ENCODE measurements around the gene NPAS2. TPM values are rescaled to one million over a fixed set of nuclear protein-coding genes. Genes with fewer than 3 reads are reported as not detected.
A peak's percentile ranks its signal among the peaks of the same experiment; 100 is the strongest.

NPAS2 gene, protein sequence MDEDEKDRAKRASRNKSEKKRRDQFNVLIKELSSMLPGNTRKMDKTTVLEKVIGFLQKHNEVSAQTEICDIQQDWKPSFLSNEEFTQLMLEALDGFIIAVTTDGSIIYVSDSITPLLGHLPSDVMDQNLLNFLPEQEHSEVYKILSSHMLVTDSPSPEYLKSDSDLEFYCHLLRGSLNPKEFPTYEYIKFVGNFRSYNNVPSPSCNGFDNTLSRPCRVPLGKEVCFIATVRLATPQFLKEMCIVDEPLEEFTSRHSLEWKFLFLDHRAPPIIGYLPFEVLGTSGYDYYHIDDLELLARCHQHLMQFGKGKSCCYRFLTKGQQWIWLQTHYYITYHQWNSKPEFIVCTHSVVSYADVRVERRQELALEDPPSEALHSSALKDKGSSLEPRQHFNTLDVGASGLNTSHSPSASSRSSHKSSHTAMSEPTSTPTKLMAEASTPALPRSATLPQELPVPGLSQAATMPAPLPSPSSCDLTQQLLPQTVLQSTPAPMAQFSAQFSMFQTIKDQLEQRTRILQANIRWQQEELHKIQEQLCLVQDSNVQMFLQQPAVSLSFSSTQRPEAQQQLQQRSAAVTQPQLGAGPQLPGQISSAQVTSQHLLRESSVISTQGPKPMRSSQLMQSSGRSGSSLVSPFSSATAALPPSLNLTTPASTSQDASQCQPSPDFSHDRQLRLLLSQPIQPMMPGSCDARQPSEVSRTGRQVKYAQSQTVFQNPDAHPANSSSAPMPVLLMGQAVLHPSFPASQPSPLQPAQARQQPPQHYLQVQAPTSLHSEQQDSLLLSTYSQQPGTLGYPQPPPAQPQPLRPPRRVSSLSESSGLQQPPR
- total RNA-seq = 10 to 100 TPM in 2 of 4 donors, 1 to 10 TPM in 2; 7.7 to 83.2 (median 15.1) TPM

DNA sequence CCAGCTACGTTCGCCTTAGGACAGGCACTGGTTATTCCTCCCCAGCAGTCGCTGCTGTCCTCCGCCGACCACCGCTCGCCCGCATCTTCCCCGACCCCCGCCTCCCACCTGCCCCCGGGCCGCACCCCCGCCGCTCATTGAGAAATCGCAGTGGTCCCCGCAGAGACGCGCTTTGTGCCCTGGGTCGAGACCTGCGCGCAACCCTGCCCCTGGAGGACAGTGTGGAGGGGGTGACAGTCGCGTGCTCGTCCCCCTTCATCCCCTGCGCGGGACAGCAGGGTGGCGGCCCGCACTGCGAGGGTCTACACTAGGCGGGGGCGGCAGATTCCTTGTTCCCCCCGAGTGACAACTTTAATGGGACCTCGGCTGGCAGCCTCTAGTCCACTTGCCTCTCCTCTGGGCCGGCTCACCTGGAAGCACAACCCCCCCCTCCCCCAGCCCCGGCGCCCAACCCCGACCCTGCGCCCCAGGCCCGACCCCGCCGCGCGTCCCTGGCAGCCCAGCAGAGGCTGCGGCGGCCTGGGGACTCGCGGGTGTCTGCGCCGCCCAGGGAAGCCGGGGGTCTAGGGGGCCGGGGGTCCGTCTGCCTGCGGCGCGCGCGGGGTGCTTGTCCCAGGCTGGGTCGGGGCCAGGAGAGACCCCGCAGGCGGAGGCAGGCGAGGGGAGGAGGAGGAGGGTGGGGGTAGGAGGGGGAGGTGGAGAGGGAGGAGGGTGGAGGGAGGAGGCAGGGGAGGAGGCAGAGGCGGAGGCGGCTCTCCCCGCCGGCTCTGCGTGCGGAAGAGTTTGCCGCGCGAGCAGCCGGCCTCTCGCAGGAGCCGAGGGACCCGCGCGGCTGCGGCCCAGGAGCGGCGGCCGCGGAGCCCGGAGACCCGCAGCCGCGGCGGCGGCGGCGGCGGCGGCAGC is at the start of gene NPAS2:
TSS of gene NPAS2 (plus strand) at position 770 of the 903 bp plus-strand sequence. CDS start 84,616 bp downstream, outside the sequence.
- H3K9me3 ChIP-seq = no peaks in the 10 kb centered on the region
- DNase-seq (ENCODE audit: low spot score in 2 of 2) = peak in 1 of 2 donors; percentile 15
- WGBS, 2 donors = 0 to 2% methylated on average over 25 to 84 of the region's 91 CpGs
- H3K4me1 ChIP-seq = peaks cover 0 to 19% (median 5%) of the 10 kb centered on the region in 4 donors
- peak within 1 kb of the TSS; percentile 54 to 87 (median 81) for H3K27ac ChIP-seq
- H3K4me3 ChIP-seq = peak within 1 kb of the TSS; percentile 39 to 67 (median 55)
- H3K27me3 ChIP-seq = peaks cover 0 to 20% of the 10 kb centered on the region in 2 donors
- no peaks in the 10 kb centered on the region for H3K36me3 ChIP-seq
- peak in 1 of 2 donors; percentile 13 for TF ChIP-seq POLR2A (IDR thresholded peaks at IDR 0.05)
- TF ChIP-seq, protein P1, sequence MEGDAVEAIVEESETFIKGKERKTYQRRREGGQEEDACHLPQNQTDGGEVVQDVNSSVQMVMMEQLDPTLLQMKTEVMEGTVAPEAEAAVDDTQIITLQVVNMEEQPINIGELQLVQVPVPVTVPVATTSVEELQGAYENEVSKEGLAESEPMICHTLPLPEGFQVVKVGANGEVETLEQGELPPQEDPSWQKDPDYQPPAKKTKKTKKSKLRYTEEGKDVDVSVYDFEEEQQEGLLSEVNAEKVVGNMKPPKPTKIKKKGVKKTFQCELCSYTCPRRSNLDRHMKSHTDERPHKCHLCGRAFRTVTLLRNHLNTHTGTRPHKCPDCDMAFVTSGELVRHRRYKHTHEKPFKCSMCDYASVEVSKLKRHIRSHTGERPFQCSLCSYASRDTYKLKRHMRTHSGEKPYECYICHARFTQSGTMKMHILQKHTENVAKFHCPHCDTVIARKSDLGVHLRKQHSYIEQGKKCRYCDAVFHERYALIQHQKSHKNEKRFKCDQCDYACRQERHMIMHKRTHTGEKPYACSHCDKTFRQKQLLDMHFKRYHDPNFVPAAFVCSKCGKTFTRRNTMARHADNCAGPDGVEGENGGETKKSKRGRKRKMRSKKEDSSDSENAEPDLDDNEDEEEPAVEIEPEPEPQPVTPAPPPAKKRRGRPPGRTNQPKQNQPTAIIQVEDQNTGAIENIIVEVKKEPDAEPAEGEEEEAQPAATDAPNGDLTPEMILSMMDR (IDR thresholded peaks at IDR 0.05) = no peak

DNA sequence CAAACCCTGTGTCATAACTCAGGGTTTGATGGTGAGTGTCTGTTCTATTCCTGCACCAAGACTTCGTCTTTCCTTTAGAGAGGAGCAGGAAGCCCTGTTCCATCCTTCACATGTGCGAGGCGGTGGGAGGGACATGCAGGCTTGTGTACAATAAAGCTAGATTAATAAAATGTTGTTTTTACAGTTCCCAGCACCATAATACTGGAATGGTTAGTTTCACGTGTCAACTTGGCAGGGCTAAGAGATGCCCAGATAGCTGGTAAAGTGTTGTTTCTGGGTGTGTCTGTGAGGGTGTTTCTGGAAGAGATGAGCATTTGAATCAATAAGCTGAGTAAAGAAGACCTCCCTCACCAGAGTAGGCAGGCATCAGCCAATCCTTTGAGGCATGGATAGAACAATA is 48.8 kb upstream of the NPAS2 start:
- WGBS, 2 donors = 88 to 90% methylated on average over 4 of the region's 4 CpGs
- no peak for TF ChIP-seq POLR2A (IDR thresholded peaks at IDR 0.05)
- no peak overlapping the region for H3K4me3 ChIP-seq

DNA sequence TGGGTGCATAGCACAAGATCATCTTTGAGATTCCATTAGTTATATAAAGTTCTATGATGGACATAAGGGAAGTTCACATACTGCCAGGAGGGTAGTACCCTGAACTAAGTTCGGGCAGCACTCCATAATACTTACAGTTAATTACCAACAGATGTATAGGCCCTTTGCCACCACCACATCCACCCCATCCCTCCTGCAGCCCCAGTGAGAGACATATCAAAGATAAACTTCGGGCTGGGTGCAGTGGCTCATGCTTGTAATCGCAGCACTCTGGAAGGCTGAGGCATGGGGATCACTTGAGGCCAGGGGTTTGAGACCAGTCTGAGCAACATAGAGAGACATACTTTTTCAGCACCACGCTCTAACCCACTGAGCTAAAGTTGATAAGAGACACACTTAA is 46.4 kb upstream of the NPAS2 start:
- H3K27me3 ChIP-seq = no peaks in the 10 kb centered on the region
- H3K27ac ChIP-seq = no peak overlapping the region
- DNase-seq (ENCODE audit: low spot score in 2 of 2) = no peak
- H3K36me3 ChIP-seq = no peaks in the 10 kb centered on the region
- H3K4me3 ChIP-seq = no peak overlapping the region
- no peaks in the 10 kb centered on the region for H3K9me3 ChIP-seq
- WGBS, 2 donors = 73 to 81% methylated on average over 4 of the region's 4 CpGs
- H3K4me1 ChIP-seq = no peaks in the 10 kb centered on the region
- TF ChIP-seq POLR2A (IDR thresholded peaks at IDR 0.05) = no peak
- TF ChIP-seq EP300 (IDR thresholded peaks at IDR 0.05) = no peak
- TF ChIP-seq, protein P1 (IDR thresholded peaks at IDR 0.05) = no peak

More for the DNA sequence above, 48.8 kb upstream of the NPAS2 start:
- no peak for DNase-seq (ENCODE audit: low spot score in 2 of 2)
- Histone ChIP-seq H3K27me3 (no peaks in the 10 kb centered on the region), H3K9me3 (no peaks in the 10 kb centered on the region), H3K36me3 (no peaks in the 10 kb centered on the region), H3K27ac (no peak overlapping the region), H3K4me1 (no peaks in the 10 kb centered on the region)

DNA sequence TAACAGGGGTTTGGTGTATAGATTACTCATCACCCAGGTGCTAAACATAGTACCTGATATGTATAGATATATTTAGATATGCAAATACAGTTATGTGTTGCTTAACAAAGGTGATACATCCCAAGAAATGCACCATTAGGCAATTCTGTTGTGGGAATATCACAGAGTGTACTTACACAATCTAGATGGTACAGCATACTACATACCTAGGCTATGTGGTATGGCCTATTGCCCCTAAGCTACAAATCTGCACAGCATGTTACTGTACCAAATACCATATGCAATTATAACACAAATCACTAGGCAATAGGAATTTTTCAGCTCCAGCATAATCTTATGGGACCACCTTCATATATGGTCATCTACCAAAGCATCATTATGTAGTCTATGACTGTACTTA is 43.5 kb upstream of the NPAS2 start:
- Histone ChIP-seq H3K36me3 (no peaks in the 10 kb centered on the region), H3K4me1 (no peaks in the 10 kb centered on the region), H3K9me3 (no peaks in the 10 kb centered on the region), H3K27me3 (no peaks in the 10 kb centered on the region), H3K4me3 (no peak overlapping the region), H3K27ac (no peak overlapping the region)
- TF ChIP-seq EP300 (IDR thresholded peaks at IDR 0.05) = no peak
- no peak for DNase-seq (ENCODE audit: low spot score in 2 of 2)

DNA sequence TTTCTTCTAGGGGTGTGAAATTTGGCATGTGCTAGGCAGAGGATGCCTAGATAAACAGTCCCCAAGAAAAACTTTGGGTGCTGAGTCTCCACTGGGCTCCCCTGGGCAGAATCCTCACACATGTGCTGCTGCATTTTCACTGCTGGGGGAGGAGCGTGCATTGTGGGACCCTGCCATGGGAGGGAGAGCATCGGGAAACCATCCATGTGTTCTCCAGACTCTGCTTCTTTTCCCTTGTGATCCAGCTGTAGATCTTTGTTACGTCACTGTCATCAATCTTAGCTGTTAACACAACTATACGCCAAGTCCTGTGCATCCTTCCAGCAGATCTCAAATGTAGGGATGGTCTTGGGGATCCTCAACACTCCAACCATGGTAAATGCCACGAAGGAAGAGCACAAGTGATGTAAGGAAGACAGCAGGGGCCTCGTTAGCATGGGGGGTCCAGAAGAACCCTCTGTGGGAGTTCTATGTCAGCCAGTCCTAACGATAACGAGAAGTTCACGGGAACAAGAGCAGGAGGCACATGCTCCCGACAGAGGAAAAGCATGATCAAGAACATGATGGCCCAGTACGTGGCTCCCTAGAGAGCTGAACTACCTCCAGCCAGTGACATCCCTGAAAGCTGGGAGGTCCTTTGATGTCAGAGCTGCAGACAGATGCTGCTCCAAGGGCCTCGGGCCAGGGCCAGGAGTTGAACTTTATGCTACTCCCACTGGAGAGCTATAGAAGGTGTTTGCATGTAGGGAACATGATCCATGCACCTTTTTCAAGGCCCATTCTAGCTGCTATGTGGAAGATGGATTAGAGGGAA is 41.1 kb upstream of the NPAS2 start:
- H3K27me3 ChIP-seq = no peaks in the 10 kb centered on the region
- TF ChIP-seq, protein P1 (IDR thresholded peaks at IDR 0.05) = no peak
- no peak for TF ChIP-seq POLR2A (IDR thresholded peaks at IDR 0.05)
- no peak for TF ChIP-seq EP300 (IDR thresholded peaks at IDR 0.05)
- H3K4me1 ChIP-seq = no peaks in the 10 kb centered on the region
- H3K36me3 ChIP-seq = no peaks in the 10 kb centered on the region
- 82 to 83% methylated on average over 12 of the region's 12 CpGs for WGBS, 2 donors
- no peak for DNase-seq (ENCODE audit: low spot score in 2 of 2)
- H3K4me3 ChIP-seq = no peak overlapping the region
- no peaks in the 10 kb centered on the region for H3K9me3 ChIP-seq
- no peak overlapping the region for H3K27ac ChIP-seq

Measured in tibial nerve (tissue), 4 donors.